ENCODE data around the gene PLSCR4. TPM values are rescaled to one million over a fixed set of nuclear protein-coding genes. Genes with fewer than 3 reads are reported as not detected.
A peak's percentile ranks its signal among the peaks of the same experiment; 100 is the strongest.

Gene PLSCR4
- total RNA-seq, 2 donors from 2014 or later: 0.78 TPM; not detected in 1

DNA sequence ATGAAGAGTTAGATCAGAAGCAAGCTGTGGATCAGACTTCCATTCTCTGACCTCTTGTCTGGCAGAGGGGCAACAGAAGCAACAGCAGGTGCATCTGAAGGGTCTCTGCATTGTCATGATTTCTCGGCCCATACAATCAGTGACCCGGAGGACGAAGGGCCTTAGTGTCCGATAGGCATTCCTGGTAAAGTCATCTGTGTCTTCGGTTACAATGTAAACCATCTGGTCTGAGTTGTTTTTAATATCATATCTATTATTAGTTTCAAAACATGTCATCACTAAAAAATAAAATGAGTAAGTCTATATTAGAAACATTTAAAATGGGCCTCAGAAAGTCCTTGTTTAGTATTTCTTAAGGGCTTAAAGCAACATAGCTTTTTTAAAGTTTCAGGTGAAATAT is 51.1 kb downstream of the PLSCR4 start:
- Mint-ChIP-seq H3K36me3 (ENCODE audit: low read depth) (no peaks in the 10 kb centered on the region), H3K4me3 (no peak overlapping the region), H3K27ac (no peak overlapping the region), H3K27me3 (peaks cover 16% of the 10 kb centered on the region), H3K4me1 (no peaks in the 10 kb centered on the region)
- no peaks in the 10 kb centered on the region for H3K9me3 ChIP-seq (ENCODE audit: control insufficient read depth, low read length, poor library complexity, severe bottlenecking)
- no peak for ATAC-seq
- DNase-seq: no peak

DNA sequence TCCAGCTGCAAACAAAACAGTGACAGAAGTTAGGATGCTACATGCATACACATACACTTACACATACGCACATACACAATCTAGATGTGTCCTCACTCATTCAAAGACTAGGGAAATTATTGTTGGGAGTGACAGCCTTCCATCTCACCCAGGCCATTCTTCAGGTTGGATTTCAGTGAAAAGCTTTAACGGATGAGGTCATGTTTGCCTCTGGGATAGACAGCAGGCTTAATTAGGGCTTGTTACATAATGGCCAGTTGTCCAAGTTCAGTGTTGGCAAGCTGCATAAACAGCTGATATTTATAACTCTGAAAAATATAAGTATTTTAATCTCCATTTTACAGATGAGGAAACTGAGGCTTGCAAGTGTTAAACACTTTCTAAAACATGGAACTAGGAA is 54.1 kb downstream of the PLSCR4 start:
- DNase-seq: no peak
- H3K27ac Mint-ChIP-seq: no peak overlapping the region
- no peaks in the 10 kb centered on the region for H3K36me3 Mint-ChIP-seq (ENCODE audit: low read depth)
- no peak overlapping the region for H3K4me3 Mint-ChIP-seq
- H3K4me1 Mint-ChIP-seq: no peaks in the 10 kb centered on the region
- ATAC-seq: no peak
- H3K27me3 Mint-ChIP-seq: peaks cover 19% of the 10 kb centered on the region
- no peaks in the 10 kb centered on the region for H3K9me3 ChIP-seq (ENCODE audit: control insufficient read depth, low read length, poor library complexity, severe bottlenecking)

DNA sequence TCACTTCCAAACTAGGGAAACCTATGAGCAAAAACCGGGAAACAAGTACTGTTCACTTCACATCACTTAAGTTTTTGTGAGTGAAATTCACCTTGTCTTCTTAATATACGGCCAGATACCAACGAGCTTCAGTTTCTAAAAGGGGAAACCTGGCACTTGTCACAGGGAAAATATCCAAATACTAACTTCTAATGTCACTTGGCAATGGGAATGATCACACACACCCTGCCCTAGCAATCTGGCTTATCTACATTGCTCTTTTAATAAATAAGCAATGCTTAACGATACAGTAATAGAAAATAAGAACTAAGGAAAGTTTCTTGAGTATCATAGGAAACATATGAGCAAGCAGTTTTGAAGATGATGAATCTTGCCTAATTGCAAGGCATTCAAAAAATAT is 55.3 kb downstream of the PLSCR4 start:
- H3K9me3 ChIP-seq (ENCODE audit: control insufficient read depth, low read length, poor library complexity, severe bottlenecking): no peaks in the 10 kb centered on the region
- no peaks in the 10 kb centered on the region for H3K4me1 Mint-ChIP-seq
- no peaks in the 10 kb centered on the region for H3K36me3 Mint-ChIP-seq (ENCODE audit: low read depth)
- DNase-seq (no peak), ATAC-seq (no peak)
- H3K27me3 Mint-ChIP-seq: peaks cover 15% of the 10 kb centered on the region
- H3K27ac Mint-ChIP-seq: no peak overlapping the region
- H3K4me3 Mint-ChIP-seq: no peak overlapping the region

DNA sequence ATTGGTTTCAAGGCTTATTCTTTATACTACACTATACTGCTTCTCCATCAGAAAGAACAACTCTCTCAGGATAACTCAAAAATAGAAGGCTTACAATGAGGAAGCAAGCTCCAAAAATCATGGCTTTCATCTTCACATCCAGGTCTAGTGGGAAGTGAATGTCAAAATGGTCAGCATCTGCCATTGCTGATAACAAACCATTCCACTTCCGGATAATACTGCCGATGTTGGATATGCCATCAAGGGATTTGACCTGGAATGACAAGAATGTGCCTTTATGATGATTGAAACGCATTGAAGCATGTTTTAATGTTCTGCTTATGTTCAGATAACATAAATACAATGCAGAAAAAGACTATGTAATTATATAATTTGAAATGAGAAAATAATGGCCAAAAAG is 55.9 kb downstream of the PLSCR4 start:
- Mint-ChIP-seq H3K27ac (no peak overlapping the region), H3K4me3 (no peak overlapping the region), H3K27me3 (peaks cover 15% of the 10 kb centered on the region), H3K4me1 (no peaks in the 10 kb centered on the region), H3K36me3 (ENCODE audit: low read depth) (no peaks in the 10 kb centered on the region)
- DNase-seq (no peak), ATAC-seq (no peak)
- H3K9me3 ChIP-seq (ENCODE audit: control insufficient read depth, low read length, poor library complexity, severe bottlenecking): no peaks in the 10 kb centered on the region

DNA sequence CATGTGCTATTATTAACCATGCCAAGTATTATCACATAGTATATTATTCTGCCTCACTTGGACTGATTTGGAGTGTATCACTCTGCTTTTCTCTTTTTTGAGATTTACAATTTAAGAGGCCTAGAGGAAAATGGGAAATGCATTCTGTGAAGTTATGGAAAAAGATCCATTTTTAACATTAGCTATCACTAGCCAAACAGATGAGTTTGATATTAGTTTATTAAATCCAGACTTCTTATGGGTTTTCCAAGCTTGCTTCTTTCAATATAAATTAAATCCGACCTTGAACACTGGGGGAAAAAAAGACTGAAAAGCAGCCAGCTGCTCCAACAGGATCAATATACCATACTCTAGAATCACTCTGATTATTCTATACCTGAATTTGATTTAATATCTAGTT is 59.9 kb downstream of the PLSCR4 start:
- ATAC-seq (no peak), DNase-seq (no peak)
- H3K27ac Mint-ChIP-seq: no peak overlapping the region
- no peak overlapping the region for H3K4me3 Mint-ChIP-seq
- peaks cover 26% of the 10 kb centered on the region for H3K27me3 Mint-ChIP-seq
- peaks cover 2% of the 10 kb centered on the region for H3K4me1 Mint-ChIP-seq
- no peaks in the 10 kb centered on the region for H3K36me3 Mint-ChIP-seq (ENCODE audit: low read depth)
- no peaks in the 10 kb centered on the region for H3K9me3 ChIP-seq (ENCODE audit: control insufficient read depth, low read length, poor library complexity, severe bottlenecking)

DNA sequence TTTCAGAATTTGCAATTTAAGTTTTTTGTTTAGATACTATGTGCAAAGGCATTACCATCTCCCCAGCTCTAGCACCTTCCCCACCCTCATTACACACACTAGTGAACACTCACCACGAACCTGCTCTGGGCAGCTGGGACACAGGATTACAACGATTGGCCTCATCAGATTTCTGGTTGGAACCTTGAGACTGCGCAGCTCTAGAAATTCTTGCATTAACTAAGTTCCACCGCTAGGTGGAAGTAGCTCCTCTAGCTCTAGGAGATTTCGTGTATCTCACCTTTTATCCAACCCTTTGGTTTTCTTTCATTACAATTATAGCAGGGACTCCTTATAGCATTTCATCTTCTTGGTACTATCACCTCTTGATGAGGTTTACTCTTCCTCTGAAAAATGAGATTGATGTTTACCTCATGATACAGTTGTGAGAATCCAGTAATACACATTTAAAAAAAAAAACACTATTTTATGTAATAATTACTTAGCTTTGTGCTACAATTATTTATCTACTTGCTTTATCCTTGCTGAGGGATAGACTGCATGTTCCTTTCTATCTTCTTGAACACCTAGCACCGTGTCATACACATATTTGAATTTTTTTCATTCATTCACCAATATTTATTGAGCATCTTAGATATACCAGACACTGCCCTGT is 61.3 kb downstream of the PLSCR4 start:
- DNase-seq: peak in 1 of 3 donors; percentile 3
- Mint-ChIP-seq H3K36me3 (ENCODE audit: low read depth) (no peaks in the 10 kb centered on the region), H3K4me3 (no peak overlapping the region), H3K27me3 (peaks cover 19% of the 10 kb centered on the region), H3K27ac (no peak overlapping the region), H3K4me1 (peaks cover 2% of the 10 kb centered on the region)
- H3K9me3 ChIP-seq (ENCODE audit: control insufficient read depth, low read length, poor library complexity, severe bottlenecking): no peaks in the 10 kb centered on the region
- ATAC-seq: peak; percentile 62

DNA sequence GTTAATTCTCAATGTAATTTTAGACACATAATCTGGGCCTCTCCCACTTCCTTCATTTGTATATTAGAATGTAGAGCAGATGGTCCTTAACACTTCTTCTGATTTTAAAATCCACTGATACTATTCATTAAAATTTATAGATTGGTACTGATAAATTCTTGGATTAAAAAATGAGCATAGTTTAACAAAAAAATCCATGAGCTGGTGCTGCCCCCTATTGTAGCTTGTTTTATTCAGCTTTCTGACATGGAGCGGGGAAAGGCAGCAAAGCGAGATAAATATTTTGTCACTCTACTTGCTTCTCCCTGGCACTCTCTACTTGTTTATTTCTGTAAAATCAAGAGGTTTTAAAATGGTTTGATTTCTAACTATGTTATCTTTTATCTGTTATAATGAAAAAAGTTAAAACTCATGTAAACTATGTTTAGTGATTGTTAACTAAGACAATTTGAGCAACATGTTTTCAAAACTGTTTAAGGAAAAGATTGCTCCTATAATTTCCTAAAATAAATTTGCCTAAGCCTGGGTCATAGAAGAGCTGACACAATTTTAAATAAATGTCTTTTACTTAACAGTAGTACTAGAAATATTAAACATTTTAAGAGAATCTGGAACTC is 63.5 kb downstream of the PLSCR4 start:
- H3K4me1 Mint-ChIP-seq: peaks cover 2% of the 10 kb centered on the region

DNA sequence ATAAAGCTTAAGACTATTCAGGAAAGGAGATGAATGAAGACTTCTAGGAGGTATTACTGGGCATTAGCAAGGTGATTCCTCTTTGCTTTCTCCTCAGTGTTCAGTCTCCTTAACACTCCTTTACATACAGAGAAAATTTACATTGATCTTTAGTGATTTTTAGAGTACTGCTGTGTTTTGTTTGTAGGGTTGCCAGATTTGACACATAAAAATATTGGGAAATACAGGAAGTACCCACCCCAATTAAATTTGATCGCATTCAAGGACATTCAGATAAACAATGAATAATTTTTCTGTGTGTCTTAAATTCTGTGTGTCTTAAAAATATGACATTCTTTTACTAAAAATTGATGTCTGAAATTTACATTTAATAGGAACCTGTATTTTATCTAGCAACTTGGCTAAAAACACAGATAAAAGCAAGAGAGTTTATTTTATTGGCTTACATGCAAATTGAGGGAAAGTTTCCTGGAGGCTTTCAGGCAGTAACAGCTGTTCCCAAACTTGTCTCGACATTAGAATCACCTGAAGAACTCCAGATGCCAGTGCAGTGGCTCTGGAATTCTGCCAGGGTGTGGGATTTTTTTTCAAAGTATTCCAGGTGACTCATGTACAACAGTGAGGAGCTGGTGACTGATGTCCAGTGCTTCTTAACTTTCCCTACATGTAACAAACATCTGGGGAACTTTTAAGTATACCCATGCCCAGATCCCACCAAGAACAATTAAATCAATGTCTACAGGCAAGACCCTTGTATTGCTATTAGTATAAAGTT is 66.5 kb downstream of the PLSCR4 start:
- Mint-ChIP-seq H3K36me3 (ENCODE audit: low read depth) (no peaks in the 10 kb centered on the region), H3K4me1 (peaks cover under 1% of the 10 kb centered on the region), H3K27me3 (peaks cover 14% of the 10 kb centered on the region), H3K27ac (no peak overlapping the region), H3K4me3 (no peak overlapping the region)
- no peaks in the 10 kb centered on the region for H3K9me3 ChIP-seq (ENCODE audit: control insufficient read depth, low read length, poor library complexity, severe bottlenecking)
- no peak for DNase-seq
- ATAC-seq: no peak

More for the DNA sequence above, 63.5 kb downstream of the PLSCR4 start:
- Mint-ChIP-seq H3K36me3 (ENCODE audit: low read depth) (no peaks in the 10 kb centered on the region), H3K27ac (no peak overlapping the region), H3K27me3 (peaks cover 16% of the 10 kb centered on the region), H3K4me3 (no peak overlapping the region)
- DNase-seq: no peak
- no peaks in the 10 kb centered on the region for H3K9me3 ChIP-seq (ENCODE audit: control insufficient read depth, low read length, poor library complexity, severe bottlenecking)
- ATAC-seq: no peak

DNA sequence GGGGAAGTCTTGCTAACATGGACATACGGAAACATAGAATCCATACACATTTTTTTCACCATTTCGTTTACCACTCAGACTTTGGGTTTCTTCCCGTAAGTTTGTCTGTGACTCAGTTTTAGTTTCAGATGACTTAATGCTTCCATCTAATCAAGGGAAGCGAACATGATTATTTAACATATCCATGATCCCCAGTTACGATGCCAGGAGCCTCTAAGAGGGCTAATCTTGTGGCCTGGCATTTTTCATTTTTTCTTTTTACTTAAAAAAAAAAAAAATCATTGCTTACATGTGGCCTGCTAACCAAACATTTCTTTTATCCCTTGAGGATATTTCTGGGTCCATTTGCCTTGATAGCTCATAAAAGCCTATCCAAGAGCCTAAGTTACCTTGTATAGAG is 69.7 kb downstream of the PLSCR4 start:
- no peak overlapping the region for H3K4me3 Mint-ChIP-seq
- no peak for ATAC-seq
- no peaks in the 10 kb centered on the region for H3K9me3 ChIP-seq (ENCODE audit: control insufficient read depth, low read length, poor library complexity, severe bottlenecking)
- DNase-seq: no peak
- no peak overlapping the region for H3K27ac Mint-ChIP-seq
- no peaks in the 10 kb centered on the region for H3K36me3 Mint-ChIP-seq (ENCODE audit: low read depth)
- peaks cover 10% of the 10 kb centered on the region for H3K27me3 Mint-ChIP-seq
- no peaks in the 10 kb centered on the region for H3K4me1 Mint-ChIP-seq

DNA sequence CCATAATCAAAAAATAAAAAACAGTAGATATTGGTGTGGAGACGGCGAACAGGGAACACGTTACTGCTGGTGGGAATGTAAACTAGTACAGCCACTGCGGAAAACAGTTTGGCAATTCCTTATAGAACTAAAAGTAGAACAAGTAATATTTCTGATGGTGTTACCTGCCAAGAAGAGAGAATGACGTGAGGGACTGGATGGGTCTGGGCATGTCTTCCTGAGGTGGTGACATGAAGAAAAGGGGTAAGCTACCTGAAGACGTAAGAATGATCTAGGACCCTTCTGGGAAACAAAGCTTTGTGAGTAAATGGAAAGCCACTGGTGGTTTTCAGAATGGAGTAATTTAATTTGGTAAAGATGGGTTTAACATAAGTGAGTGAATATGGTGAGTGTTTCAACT is 70.5 kb downstream of the PLSCR4 start:
- Mint-ChIP-seq H3K4me3 (no peak overlapping the region), H3K36me3 (ENCODE audit: low read depth) (peaks cover 3% of the 10 kb centered on the region), H3K27ac (no peak overlapping the region), H3K27me3 (peaks cover 10% of the 10 kb centered on the region), H3K4me1 (no peaks in the 10 kb centered on the region)
- H3K9me3 ChIP-seq (ENCODE audit: control insufficient read depth, low read length, poor library complexity, severe bottlenecking): no peaks in the 10 kb centered on the region
- ATAC-seq (no peak), DNase-seq (no peak)

DNA sequence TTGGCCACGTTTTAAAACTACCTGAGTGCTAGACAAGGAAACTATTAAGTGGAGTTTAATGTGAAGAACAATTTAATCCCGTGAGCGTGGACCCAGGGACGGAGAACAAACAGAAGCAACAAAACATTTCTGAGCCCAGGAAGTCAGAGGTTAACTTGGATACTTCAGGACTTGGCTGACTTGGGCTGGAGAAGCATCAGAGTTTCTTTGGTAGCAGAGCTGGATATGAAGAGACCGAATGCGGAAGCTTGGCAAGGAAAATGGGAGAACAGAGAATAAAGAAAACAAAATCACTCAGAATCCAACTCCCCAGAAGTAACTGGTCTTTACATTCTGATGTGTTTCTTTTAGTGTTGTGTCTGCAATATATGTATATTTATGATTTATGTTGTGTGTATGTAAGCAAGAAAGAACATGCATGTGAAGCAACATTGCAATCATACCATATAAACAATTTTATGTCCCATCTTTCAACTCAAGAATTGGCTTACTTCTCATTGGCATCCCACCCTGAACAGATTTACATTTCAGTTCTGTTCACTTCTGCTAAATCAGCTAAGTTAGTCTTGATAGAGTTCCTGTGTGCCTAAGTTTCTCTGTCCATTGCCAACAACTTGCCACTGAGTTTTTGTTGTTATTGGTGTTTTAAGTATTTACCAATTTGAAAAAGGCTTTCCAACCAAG is 72.8 kb downstream of the PLSCR4 start:
- ATAC-seq: no peak
- H3K9me3 ChIP-seq (ENCODE audit: control insufficient read depth, low read length, poor library complexity, severe bottlenecking): no peaks in the 10 kb centered on the region
- Mint-ChIP-seq H3K27me3 (peaks cover 7% of the 10 kb centered on the region), H3K4me3 (no peak overlapping the region), H3K27ac (no peak overlapping the region), H3K4me1 (no peaks in the 10 kb centered on the region), H3K36me3 (ENCODE audit: low read depth) (peaks cover 3% of the 10 kb centered on the region)
- no peak for DNase-seq

DNA sequence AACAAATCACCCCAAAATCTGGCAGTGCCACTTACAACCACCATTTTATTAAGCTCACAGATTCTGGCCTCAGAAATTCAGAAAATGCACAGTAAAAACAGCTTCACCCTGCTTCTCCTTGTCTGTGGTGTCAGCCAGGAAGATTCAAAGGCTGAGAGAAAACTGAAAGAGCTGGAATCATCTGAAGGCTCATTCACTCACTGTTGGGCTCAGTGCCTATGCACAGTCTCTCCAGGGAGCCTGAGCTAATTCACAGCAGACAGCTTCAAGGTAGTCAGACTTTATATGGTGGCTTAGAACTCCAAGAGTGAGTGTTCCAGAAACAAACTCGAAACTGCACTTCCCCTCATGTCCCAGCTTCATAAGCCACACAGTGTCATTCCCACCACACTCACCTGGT is 73.4 kb downstream of the PLSCR4 start:
- Mint-ChIP-seq H3K27ac (no peak overlapping the region), H3K4me1 (no peaks in the 10 kb centered on the region), H3K27me3 (peaks cover 12% of the 10 kb centered on the region), H3K4me3 (no peak overlapping the region), H3K36me3 (ENCODE audit: low read depth) (peaks cover 5% of the 10 kb centered on the region)
- ATAC-seq (no peak), DNase-seq (no peak)
- H3K9me3 ChIP-seq (ENCODE audit: control insufficient read depth, low read length, poor library complexity, severe bottlenecking): no peaks in the 10 kb centered on the region

DNA sequence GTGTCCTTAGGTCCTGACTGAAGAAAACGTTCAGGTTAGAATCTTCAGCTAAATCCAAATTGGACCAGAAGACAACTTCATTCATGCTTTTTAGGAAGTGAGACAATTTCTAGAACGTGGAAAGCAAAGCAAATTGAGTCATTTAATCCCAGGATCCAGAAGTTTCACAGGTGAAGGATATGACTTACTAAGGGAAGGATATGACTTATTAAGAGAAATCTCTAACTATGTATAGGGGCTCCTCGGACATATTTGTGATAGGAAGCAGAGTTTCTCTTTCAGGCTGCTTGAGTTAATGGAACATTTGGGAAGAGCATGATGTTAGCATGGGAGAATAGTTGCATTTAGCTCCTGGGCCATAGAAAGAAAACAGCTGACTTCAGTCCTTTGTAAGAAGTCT is 73.8 kb downstream of the PLSCR4 start:
- Mint-ChIP-seq H3K27me3 (peaks cover 12% of the 10 kb centered on the region), H3K4me3 (no peak overlapping the region), H3K36me3 (ENCODE audit: low read depth) (peaks cover 5% of the 10 kb centered on the region), H3K27ac (no peak overlapping the region), H3K4me1 (no peaks in the 10 kb centered on the region)
- DNase-seq: no peak
- no peaks in the 10 kb centered on the region for H3K9me3 ChIP-seq (ENCODE audit: control insufficient read depth, low read length, poor library complexity, severe bottlenecking)
- no peak for ATAC-seq

Measured in T-helper 17 cell (primary cell).